PC-9 (cell line): Measurements from ENCODE around the gene NCS1.
"Not testable (repeated sequence)": the region's sequence is repeated elsewhere in the genome, so short reads cannot be mapped to it uniquely, and the experiment has no call there.

ENCODE experiments used
- CTCF ChIP-seq: fragments of 200-600 bp; sonication (generic); conservative IDR thresholded peaks from 2 replicates; pipeline ENCODE4 v1.6.1; 2017; ENCODE audit warnings: mixed run types, antibody characterized with exemption, mild to moderate bottlenecking, moderate library complexity
- EZH2 ChIP-seq: fragments of 200-600 bp; sonication (generic); IDR thresholded peaks from 2 replicates; pipeline ENCODE4 v1.8.0; 2017; ENCODE audit warnings: antibody characterized with exemption, low read depth

GRCh38 chr9:130277525-130277924 is 105.3 kb downstream of the NCS1 start:
- not testable (repeated sequence) for TF ChIP-seq CTCF, EZH2
